Activated CD4-positive, alpha-beta T cell treated with anti-CD3 and anti-CD28 coated beads, Interleukin-2, amount 10 ng/mL, durations not matched to agents 24 days and 14 days (primary cell): Measurements from ENCODE around the gene USP40. TPM values are rescaled to one million over a fixed set of nuclear protein-coding genes. Genes with fewer than 3 reads are reported as not detected.

ENCODE experiments used
- DNase-seq: peaks from one replicate; pipeline ENCODE4 v3.0.0; 2022
- H3K27ac Mint-ChIP-seq: one replicate; pipeline ENCODE4 v1.8.0; 2022; ENCODE audit warnings: mild to moderate bottlenecking, mixed read lengths
- H3K27me3 Mint-ChIP-seq: one replicate; pipeline ENCODE4 v1.8.0; 2022; ENCODE audit warnings: mixed read lengths
- H3K36me3 Mint-ChIP-seq: one replicate; pipeline ENCODE4 v1.8.0; 2022; ENCODE audit warnings: low read depth, mild to moderate bottlenecking, mixed read lengths
- H3K4me1 Mint-ChIP-seq: one replicate; pipeline ENCODE4 v1.8.0; 2021; ENCODE audit warnings: mixed read lengths
- H3K4me3 Mint-ChIP-seq: one replicate; pipeline ENCODE4 v1.8.0; 2022; ENCODE audit warnings: mild to moderate bottlenecking, moderate library complexity, mixed read lengths
- H3K9me3 Mint-ChIP-seq: one replicate; pipeline ENCODE4 v1.8.0; 2021; ENCODE audit warnings: mixed read lengths
- intact Hi-C: fragments of 100-400 bp; cut with micrococcal nuclease; formaldehyde crosslinking; loops from one replicate; pipeline ENCODE4 v1.15.1; 2023
- total RNA-seq: library from RNA; stranded (reverse); gene quantifications from 2 replicates; pipeline ENCODE4 v1.2.3, GENCODE V29; 2022

USP40 gene
- total RNA-seq, 1 donor from 2014 or later: 12.8 TPM

GRCh38 chr2:233449921-233450863, 116.4 kb downstream of the USP40 start:
- Mint-ChIP-seq H3K27me3 (no peaks in the 10 kb centered on the region), H3K4me1 (peaks cover 2% of the 10 kb centered on the region), H3K27ac (no peak overlapping the region), H3K9me3 (no peaks in the 10 kb centered on the region), H3K36me3 (peaks cover 46% of the 10 kb centered on the region), H3K4me3 (no peak overlapping the region)
- intact Hi-C loops: no loop called here
- no peak for DNase-seq

GRCh38 chr2:233449081-233449901, 117.3 kb downstream of the USP40 start:
- no peaks in the 10 kb centered on the region for H3K9me3 Mint-ChIP-seq
- no peaks in the 10 kb centered on the region for H3K27me3 Mint-ChIP-seq
- H3K4me3 Mint-ChIP-seq: no peak overlapping the region
- no peak overlapping the region for H3K27ac Mint-ChIP-seq
- intact Hi-C loops: no loop called here
- no peak for DNase-seq
- H3K36me3 Mint-ChIP-seq: peaks cover 50% of the 10 kb centered on the region
- peaks cover 2% of the 10 kb centered on the region for H3K4me1 Mint-ChIP-seq

- peaks cover 45% of the 10 kb centered on the region for H3K36me3 Mint-ChIP-seq
- intact Hi-C loops: no loop called here
- peaks cover 2% of the 10 kb centered on the region for H3K4me1 Mint-ChIP-seq
- no peak overlapping the region for H3K4me3 Mint-ChIP-seq
- DNase-seq: no peak
- H3K27ac Mint-ChIP-seq: no peak overlapping the region
- no peaks in the 10 kb centered on the region for H3K9me3 Mint-ChIP-seq
- no peaks in the 10 kb centered on the region for H3K27me3 Mint-ChIP-seq
Observed at GRCh38 chr2:233448575-233448974, 118.0 kb downstream of the USP40 start.

GRCh38 chr2:233448220-233448559, 118.4 kb downstream of the USP40 start:
- Mint-ChIP-seq H3K36me3 (peaks cover 44% of the 10 kb centered on the region), H3K27ac (no peak overlapping the region), H3K4me1 (peaks cover 5% of the 10 kb centered on the region), H3K4me3 (no peak overlapping the region), H3K27me3 (no peaks in the 10 kb centered on the region), H3K9me3 (no peaks in the 10 kb centered on the region)
- intact Hi-C loops: no loop called here
- DNase-seq: no peak

GRCh38 chr2:233447506-233448219, 118.9 kb downstream of the USP40 start:
- intact Hi-C loops: no loop called here
- no peaks in the 10 kb centered on the region for H3K9me3 Mint-ChIP-seq
- H3K27ac Mint-ChIP-seq: no peak overlapping the region
- peaks cover 45% of the 10 kb centered on the region for H3K36me3 Mint-ChIP-seq
- H3K4me1 Mint-ChIP-seq: peaks cover 9% of the 10 kb centered on the region
- no peaks in the 10 kb centered on the region for H3K27me3 Mint-ChIP-seq
- no peak for DNase-seq
- H3K4me3 Mint-ChIP-seq: no peak overlapping the region

GRCh38 chr2:233446606-233447305, 119.8 kb downstream of the USP40 start:
- Mint-ChIP-seq H3K27ac (no peak overlapping the region), H3K36me3 (peaks cover 38% of the 10 kb centered on the region), H3K9me3 (no peaks in the 10 kb centered on the region), H3K27me3 (no peaks in the 10 kb centered on the region), H3K4me1 (peaks cover 11% of the 10 kb centered on the region), H3K4me3 (no peak overlapping the region)
- intact Hi-C loops: no loop called here
- no peak for DNase-seq

- Mint-ChIP-seq H3K27me3 (no peaks in the 10 kb centered on the region), H3K36me3 (peaks cover 38% of the 10 kb centered on the region), H3K27ac (no peak overlapping the region), H3K4me1 (peaks cover 11% of the 10 kb centered on the region), H3K9me3 (no peaks in the 10 kb centered on the region), H3K4me3 (no peak overlapping the region)
- intact Hi-C loops: no loop called here
- no peak for DNase-seq
Observed at GRCh38 chr2:233446121-233446520, 120.5 kb downstream of the USP40 start.

GRCh38 chr2:233445152-233445830, 121.3 kb downstream of the USP40 start:
- intact Hi-C loops: no loop called here
- Mint-ChIP-seq H3K36me3 (peaks cover 41% of the 10 kb centered on the region), H3K4me3 (no peak overlapping the region), H3K9me3 (no peaks in the 10 kb centered on the region), H3K27ac (no peak overlapping the region), H3K27me3 (no peaks in the 10 kb centered on the region), H3K4me1 (peaks cover 12% of the 10 kb centered on the region)
- no peak for DNase-seq

- Mint-ChIP-seq H3K36me3 (peaks cover 45% of the 10 kb centered on the region), H3K4me3 (no peak overlapping the region), H3K4me1 (peaks cover 12% of the 10 kb centered on the region), H3K27ac (no peak overlapping the region), H3K27me3 (no peaks in the 10 kb centered on the region), H3K9me3 (no peaks in the 10 kb centered on the region)
- no peak for DNase-seq
- intact Hi-C loops: no loop called here
Observed at GRCh38 chr2:233444501-233444900, 122.1 kb downstream of the USP40 start.

- intact Hi-C loops: loop anchor here (1.0 to 2.0 kb wide), 4 partner anchors 25 to 175 kb away; no protein-coding TSS in a partner anchor
- Mint-ChIP-seq H3K27ac (no peak overlapping the region), H3K27me3 (no peaks in the 10 kb centered on the region), H3K36me3 (peaks cover 48% of the 10 kb centered on the region), H3K4me3 (no peak overlapping the region), H3K9me3 (no peaks in the 10 kb centered on the region), H3K4me1 (peaks cover 12% of the 10 kb centered on the region)
- DNase-seq: peak; percentile 93
Observed at GRCh38 chr2:233443511-233444183, 122.9 kb downstream of the USP40 start.

- Mint-ChIP-seq H3K27ac (no peak overlapping the region), H3K4me1 (peaks cover 11% of the 10 kb centered on the region), H3K4me3 (no peak overlapping the region), H3K9me3 (no peaks in the 10 kb centered on the region), H3K36me3 (peaks cover 45% of the 10 kb centered on the region), H3K27me3 (no peaks in the 10 kb centered on the region)
- intact Hi-C loops: loop anchor here (2.0 kb wide), 2 partner anchors 23 to 173 kb away; no protein-coding TSS in a partner anchor
- DNase-seq: no peak
Observed at GRCh38 chr2:233442028-233442310, 124.6 kb downstream of the USP40 start.

- Mint-ChIP-seq H3K4me1 (peaks cover 11% of the 10 kb centered on the region), H3K4me3 (no peak overlapping the region), H3K36me3 (peaks cover 48% of the 10 kb centered on the region), H3K27me3 (no peaks in the 10 kb centered on the region), H3K9me3 (no peaks in the 10 kb centered on the region), H3K27ac (no peak overlapping the region)
- intact Hi-C loops: loop anchor here (2.0 kb wide), 2 partner anchors 23 to 173 kb away; no protein-coding TSS in a partner anchor
- DNase-seq: no peak
Observed at GRCh38 chr2:233441161-233442027, 125.2 kb downstream of the USP40 start.
